Measurements from ENCODE around the gene EXPH5. TPM values are rescaled to one million over a fixed set of nuclear protein-coding genes. Genes with fewer than 3 reads are reported as not detected.
"Not testable (repeated sequence)": the region's sequence is repeated elsewhere in the genome, so short reads cannot be mapped to it uniquely, and the experiment has no call there.

The EXPH5 gene
- total RNA-seq, 2 donors from 2014 or later = 5.6 to 11.8 TPM

DNA sequence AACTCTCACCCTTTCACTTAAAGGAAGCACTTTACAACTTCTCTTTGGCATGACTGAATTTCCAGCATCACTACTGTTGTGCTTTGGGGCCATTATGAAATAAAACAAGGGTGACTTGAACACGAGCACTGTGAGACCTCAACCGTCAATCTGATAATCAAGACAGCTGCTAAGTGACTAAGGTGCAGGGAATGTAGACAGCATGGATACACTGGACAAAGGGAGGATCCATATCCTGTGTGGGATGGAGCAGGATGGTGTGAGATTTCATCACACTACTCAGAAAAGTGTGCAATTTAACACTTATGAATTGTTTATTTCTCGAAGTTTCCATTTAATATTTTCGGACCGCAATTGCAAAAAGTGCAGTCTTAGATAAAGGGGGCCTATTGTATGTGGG, 16.1 kb upstream of the EXPH5 start:
- Mint-ChIP-seq H3K27ac (no peak overlapping the region), H3K36me3 (no peaks in the 10 kb centered on the region), H3K9me3 (no peaks in the 10 kb centered on the region)
- no peak for ATAC-seq
- no peak for DNase-seq (ENCODE audit: low spot score in 2 of 2)

DNA sequence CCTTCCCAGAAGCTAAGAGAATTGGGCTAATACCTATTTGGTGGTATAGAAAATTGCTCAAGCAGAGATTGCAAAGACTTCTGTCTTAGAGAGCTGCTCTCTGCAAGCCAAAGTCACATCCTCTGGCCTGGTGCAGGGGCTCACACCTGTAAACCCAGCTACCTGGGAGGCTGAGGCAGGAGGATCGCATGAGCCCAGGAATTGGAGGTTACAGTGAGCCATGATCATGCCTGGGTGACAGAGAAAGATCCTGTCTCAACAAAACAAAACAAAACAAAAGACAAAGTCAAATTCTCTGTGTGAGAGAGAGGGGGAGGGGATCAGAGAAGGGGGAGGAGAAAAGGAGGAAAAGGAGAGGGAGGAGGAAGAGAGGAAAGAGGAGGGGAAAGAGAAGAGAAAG, 15.0 kb upstream of the EXPH5 start:
- no peak overlapping the region for H3K27ac Mint-ChIP-seq
- no peak for ATAC-seq
- no peak for DNase-seq (ENCODE audit: low spot score in 2 of 2)
- H3K36me3 Mint-ChIP-seq = no peaks in the 10 kb centered on the region
- H3K9me3 Mint-ChIP-seq = no peaks in the 10 kb centered on the region

DNA sequence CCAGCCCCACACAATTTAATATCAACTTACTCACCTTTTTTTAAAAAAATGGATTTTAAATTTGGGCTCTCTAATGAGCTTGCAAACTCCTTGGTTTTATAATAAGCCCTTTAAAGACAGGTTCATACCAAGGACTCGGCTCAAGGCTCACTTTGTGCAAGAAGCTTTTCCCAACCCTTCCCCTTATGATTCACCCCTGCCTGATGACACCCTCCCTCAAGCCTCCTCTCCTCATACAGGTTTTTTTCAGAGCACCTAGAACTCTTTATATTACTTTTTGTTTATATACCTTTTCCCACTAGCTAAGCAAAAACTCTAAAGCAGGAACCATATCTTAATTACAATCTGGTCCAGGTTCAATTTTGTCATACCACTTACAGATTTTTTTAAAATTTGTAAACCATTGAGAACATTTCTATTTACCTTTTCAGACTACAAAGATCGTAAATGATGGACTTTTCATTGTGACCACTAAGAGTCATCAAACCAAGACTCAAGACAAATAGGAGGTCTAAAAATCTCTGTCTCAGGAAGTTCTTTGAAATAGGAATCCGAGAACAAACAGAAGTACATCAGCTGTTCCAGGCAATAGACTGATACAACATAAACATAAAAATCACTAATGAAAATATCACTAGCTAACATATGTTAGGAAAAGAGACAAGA, 13.1 kb upstream of the EXPH5 start:
- H3K36me3 Mint-ChIP-seq = no peaks in the 10 kb centered on the region
- no peak for ATAC-seq
- no peak overlapping the region for H3K27ac Mint-ChIP-seq
- no peaks in the 10 kb centered on the region for H3K9me3 Mint-ChIP-seq
- no peak for DNase-seq (ENCODE audit: low spot score in 2 of 2)

DNA sequence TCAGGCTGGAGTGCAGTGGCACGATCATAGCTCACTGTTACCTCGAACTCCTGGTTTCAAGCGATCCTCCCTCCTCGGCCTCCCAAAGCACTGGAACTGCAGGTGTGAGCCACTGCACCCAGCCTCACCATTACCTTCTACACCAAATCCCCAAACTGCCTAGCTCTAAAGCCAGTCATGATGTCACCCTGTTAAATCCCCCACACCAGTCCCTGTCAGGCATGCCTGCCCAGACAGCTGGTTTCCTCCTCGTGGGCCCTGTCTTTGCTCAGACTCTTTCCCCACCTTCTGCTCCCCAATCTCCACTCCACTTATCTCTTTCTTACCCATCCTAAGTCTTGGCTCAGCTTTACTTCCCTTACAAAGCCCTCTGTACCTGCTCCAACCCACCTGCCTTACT, 12.5 kb upstream of the EXPH5 start:
- DNase-seq (ENCODE audit: low spot score in 2 of 2) (no peak), ATAC-seq (no peak)
- H3K27ac Mint-ChIP-seq = no peak overlapping the region
- no peaks in the 10 kb centered on the region for H3K36me3 Mint-ChIP-seq
- no peaks in the 10 kb centered on the region for H3K9me3 Mint-ChIP-seq

DNA sequence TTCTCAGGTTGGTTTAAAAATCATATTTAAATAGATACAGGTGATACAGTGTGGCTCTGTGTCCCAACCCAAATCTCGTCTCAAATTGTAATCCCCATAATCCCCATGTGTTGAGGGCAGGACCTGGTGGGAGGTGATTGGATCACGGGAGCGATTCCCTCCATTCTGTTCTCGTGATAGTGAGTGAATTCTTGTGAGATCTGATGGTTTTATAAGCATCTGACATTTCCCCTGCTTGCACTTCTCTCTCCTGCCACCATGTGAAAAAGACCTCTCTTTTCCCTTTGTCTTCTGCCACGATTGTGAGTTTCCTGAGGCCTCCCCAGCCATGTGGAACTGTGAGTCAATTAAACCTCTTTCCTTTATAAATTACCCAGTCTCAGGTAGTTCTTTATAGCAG, 9.2 kb upstream of the EXPH5 start:
- not testable (repeated sequence) for ATAC-seq; H3K36me3 Mint-ChIP-seq; H3K9me3 Mint-ChIP-seq; H3K27ac Mint-ChIP-seq; DNase-seq (ENCODE audit: low spot score in 2 of 2)

DNA sequence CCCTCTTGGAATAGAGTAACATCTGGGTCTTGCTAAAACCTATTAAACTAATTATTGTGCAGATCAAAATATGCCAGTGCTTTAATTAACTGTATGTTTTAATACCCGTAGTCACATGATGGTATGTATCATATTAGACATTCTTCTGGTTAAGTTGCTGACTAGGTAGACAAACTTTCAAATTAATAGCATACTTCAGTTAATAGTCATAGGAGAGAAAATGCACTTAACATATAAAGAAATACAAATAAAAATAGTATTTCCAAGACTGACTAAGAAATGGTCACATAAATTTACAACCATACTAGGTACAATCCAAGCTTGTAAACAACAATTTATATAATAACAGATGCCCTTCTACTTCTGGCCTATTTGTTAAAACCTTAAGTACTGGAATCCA, 7.6 kb upstream of the EXPH5 start:
- H3K27ac Mint-ChIP-seq = no peak overlapping the region
- no peaks in the 10 kb centered on the region for H3K9me3 Mint-ChIP-seq
- no peaks in the 10 kb centered on the region for H3K36me3 Mint-ChIP-seq
- ATAC-seq (no peak), DNase-seq (ENCODE audit: low spot score in 2 of 2) (no peak)

DNA sequence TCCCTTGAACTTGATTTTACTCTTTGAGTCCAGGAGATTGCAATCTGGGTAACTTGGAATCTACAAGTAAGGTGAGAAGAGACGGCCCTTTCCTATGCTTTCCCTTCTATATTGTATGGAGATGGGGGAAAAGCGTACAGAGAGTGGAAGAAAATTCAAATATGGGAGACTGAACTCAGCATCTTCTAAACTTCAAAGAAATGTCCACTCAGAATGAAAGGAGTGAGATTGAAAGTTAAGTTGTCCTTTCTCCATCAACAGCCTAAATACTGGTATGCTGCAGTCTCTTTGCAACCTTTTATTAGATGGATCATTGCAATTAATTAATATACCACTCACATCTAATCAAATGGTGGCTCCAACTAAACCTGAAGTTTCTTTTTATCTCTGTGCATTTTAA, 6.4 kb upstream of the EXPH5 start:
- ATAC-seq = no peak
- H3K36me3 Mint-ChIP-seq = no peaks in the 10 kb centered on the region
- no peak for DNase-seq (ENCODE audit: low spot score in 2 of 2)
- H3K9me3 Mint-ChIP-seq = no peaks in the 10 kb centered on the region
- H3K27ac Mint-ChIP-seq = no peak overlapping the region

DNA sequence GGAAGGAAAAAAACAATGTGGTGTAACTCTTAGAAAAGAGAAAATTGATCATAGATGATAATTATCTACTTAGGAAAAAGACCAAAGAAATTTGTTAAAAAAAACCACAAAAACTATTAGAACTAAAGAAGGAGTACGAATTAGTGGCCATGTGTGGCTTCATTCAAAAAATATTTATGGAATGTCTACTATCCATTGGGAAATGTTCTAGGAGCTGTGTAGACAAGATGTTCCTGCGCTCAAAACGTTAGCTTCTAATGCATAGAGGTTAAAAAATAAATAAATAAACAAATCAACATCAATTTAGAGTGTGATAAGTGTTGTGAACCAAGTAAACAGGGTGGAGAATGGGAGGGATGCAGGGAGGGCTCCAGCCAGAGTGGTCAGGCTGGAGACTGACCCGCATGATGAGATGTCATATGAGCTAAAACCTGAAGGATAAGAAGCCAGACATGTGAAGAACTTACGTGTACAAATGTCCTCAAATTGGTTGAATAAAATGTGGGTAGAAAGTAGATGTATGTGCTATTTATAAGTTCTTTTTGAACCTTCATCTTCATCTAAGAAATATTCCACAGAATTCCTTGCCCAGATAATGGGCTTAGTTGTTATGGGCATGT, 4.3 kb upstream of the EXPH5 start:
- no peak overlapping the region for H3K27ac Mint-ChIP-seq
- H3K36me3 Mint-ChIP-seq = peaks cover 8% of the 10 kb centered on the region in 2 donors
- DNase-seq (ENCODE audit: low spot score in 2 of 2) (no peak), ATAC-seq (no peak)
- H3K9me3 Mint-ChIP-seq = no peaks in the 10 kb centered on the region

DNA sequence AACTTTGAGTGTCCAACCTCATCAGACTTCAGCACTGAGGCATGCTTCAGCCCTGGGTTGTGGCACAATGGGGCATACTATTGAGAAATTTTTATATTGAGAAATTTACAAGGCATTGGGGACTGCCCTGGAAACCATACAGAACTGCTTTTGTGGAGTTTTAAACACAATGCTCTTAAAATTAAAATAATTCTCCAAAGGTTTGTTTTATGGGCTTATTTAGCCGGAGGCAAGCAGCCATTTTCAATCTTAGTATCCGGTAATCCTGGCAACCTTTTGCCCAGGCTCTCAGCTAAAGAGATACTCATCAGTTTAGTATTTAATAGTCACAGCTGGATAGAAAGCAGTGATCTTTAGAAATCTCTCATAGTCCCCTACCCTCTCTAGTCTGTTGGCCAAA, 3.1 kb upstream of the EXPH5 start:
- no peak for ATAC-seq
- Mint-ChIP-seq H3K9me3 (no peaks in the 10 kb centered on the region), H3K36me3 (peaks cover 8 to 13% of the 10 kb centered on the region in 2 donors), H3K27ac (no peak overlapping the region)
- DNase-seq (ENCODE audit: low spot score in 2 of 2) = no peak

DNA sequence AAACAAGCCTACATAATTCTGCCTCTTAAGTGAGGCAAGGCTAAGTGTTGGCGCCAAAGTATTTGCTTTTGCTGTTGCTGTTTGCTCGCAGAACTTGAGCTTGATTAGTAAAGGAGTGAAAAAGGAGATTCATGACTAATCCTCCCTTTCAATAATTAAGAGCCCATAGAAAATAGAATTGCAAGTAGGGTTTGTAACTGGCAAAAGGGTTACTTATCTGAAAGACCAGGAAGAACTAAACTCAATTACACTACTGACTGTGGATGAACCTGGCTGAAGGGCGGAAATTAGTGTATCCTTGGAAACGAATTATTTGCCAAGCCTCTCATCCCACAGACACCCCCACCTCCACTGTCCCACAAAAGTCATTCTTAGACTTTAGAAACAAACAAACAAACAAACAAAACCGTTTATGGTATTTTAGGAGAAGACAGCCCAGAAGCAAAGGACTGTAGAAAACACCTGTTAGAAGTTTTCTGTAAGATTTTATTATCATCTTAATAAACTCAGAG, 411 bp upstream of the EXPH5 start:
- ATAC-seq = no peak

DNA sequence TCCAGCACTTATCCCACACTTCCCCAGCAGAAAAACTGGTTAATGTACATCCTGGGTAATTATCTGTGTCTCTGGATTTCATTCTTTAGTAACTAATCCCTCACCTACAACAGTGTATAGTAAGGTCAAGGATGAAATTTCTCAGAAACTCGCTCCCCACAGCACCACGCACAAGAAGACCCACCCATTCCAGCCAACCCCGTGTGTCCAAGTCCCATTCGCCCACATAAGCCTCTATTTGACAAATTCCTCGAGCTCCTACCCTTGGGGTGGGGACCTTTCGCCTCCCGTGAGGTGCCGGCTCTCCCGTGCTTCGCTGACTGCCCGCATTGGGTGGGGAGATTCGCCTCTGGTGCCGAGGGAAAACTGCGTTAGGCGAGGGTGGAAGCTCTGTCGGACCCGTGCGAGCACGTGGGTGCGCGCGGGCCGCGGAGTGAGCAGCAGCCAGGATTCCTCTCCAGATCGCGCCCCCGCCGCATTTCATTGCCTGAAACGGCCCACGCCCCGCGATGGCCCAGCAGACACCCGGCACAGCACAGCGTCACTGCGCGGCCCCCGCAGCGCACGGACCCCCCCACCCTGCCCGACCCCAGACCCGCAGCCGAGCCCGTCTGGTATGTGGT, 866 bp downstream of the EXPH5 start:
- H3K36me3 Mint-ChIP-seq = peaks cover 8 to 13% of the 10 kb centered on the region in 2 donors
- ATAC-seq = peak; percentile 42 to 46

More for the DNA sequence above, 411 bp upstream of the EXPH5 start:
- no peaks in the 10 kb centered on the region for H3K9me3 Mint-ChIP-seq
- peaks cover 8 to 13% of the 10 kb centered on the region in 2 donors for H3K36me3 Mint-ChIP-seq
- DNase-seq (ENCODE audit: low spot score in 2 of 2) = no peak
- peak overlapping the region in 1 of 2 donors; percentile 93 for H3K27ac Mint-ChIP-seq

DNA sequence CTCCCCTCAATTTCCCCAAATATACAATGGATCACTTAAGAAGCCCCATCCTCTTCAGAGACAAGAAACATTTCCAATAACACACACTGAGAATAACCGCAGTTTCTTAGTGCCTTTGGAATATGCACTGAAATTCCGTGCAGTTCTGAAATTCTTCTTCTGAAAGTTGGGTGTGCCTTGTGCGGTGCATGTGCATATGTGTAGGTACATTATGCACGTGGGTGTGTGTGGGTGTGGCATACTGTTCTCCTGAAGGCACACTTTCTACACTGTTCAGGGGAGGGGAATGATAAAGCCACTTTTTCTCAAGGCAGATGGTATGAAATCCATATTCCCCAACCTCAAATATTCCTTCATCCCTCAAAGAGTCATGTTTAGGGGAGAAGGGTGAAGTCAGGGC, 1.7 kb downstream of the EXPH5 start:
- peak overlapping the region in 1 of 2 donors; percentile 93 for H3K27ac Mint-ChIP-seq
- ATAC-seq (no peak), DNase-seq (ENCODE audit: low spot score in 2 of 2) (no peak)
- no peaks in the 10 kb centered on the region for H3K9me3 Mint-ChIP-seq
- peaks cover 8 to 13% of the 10 kb centered on the region in 2 donors for H3K36me3 Mint-ChIP-seq

More for the DNA sequence above, 866 bp downstream of the EXPH5 start:
- peak overlapping the region in 1 of 2 donors; percentile 93 for H3K27ac Mint-ChIP-seq
- H3K9me3 Mint-ChIP-seq = no peaks in the 10 kb centered on the region
- DNase-seq (ENCODE audit: low spot score in 2 of 2) = peak; percentile 38 to 60

DNA sequence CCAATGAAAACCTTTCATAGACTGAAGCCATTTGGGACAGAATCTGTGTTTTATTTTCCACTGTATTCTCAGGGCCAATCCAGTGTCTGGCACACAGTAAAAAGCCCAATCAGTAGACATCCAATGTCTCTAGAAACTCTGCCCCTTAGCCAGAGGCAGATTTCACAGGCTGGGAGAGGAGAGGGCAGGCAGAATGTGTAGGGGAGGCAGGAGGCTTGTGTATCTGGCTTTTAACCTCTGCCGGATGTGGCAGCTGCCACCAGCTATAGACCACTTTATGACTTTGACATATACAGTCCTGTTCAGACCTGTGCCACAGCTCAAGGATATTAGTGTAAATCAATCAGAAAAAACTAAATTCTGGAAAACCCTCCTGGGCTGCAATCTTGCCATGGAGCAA, 4.4 kb downstream of the EXPH5 start:
- no peak overlapping the region for H3K27ac Mint-ChIP-seq
- ATAC-seq (no peak), DNase-seq (ENCODE audit: low spot score in 2 of 2) (no peak)
- no peaks in the 10 kb centered on the region for H3K9me3 Mint-ChIP-seq
- H3K36me3 Mint-ChIP-seq = peaks cover 8 to 13% of the 10 kb centered on the region in 2 donors

DNA sequence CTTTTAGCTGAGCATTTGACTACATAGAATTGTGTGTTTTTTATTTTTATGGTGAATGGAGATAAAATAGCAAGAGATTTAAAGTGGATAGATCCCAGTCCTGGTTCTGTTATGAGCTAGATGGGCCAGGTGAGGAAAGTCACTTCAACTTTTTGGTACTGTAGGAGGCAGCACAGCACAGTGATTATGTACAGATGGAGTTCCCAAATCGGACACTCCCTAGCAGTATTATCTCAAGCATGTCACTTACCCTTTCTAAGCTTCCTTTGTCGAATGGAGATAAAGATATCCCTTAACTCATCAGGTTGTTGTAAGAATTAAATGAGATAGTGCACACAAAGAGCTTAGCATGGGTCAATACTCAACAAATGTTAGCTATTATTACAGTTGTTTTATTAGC, 5.3 kb downstream of the EXPH5 start:
- no peaks in the 10 kb centered on the region for H3K9me3 Mint-ChIP-seq
- no peak for DNase-seq (ENCODE audit: low spot score in 2 of 2)
- H3K36me3 Mint-ChIP-seq = peaks cover 3 to 9% of the 10 kb centered on the region in 2 donors
- H3K27ac Mint-ChIP-seq = no peak overlapping the region
- ATAC-seq = no peak

DNA sequence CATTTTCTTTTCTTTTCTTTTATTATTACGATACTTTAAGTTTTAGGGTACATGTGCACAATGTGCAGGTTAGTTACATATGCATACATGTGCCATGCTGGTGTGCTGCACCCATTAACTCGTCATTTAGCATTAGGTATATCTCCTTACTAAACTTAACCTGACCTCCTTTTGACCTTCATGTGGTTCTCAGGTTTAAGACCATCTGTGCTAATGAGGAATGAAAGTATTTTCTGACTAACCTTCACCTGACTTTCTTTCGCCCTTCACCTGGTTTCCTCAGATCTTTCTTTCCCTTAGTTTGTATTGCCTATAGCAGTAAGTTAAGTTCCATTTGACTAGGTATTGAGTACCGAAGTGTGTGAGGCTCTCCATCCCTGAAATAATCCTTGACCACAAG, 6.5 kb downstream of the EXPH5 start:
- Mint-ChIP-seq H3K36me3 (no peaks in the 10 kb centered on the region), H3K9me3 (no peaks in the 10 kb centered on the region), H3K27ac (no peak overlapping the region)
- DNase-seq (ENCODE audit: low spot score in 2 of 2) (no peak), ATAC-seq (no peak)

DNA sequence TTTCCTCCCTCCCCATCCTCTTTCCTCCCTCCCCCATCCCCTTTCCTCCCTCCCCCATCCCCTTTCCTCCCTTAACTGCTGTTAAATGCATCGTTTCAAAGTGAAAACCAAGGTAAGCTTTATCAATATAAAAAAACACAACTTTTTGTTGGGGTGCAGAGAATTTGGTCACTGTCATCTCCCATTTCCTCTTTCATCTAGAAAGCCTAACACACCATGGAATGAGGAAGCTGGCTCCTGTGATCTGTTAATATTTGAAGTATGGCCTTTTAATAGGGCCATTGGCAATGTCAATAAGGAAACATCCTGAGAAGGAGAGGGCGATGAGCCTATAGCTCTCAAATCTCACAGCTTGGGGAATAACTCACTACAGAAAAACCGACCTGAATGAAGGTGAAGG, 7.0 kb downstream of the EXPH5 start:
- no peak for DNase-seq (ENCODE audit: low spot score in 2 of 2)
- H3K27ac Mint-ChIP-seq = no peak overlapping the region
- no peaks in the 10 kb centered on the region for H3K9me3 Mint-ChIP-seq
- ATAC-seq = no peak
- no peaks in the 10 kb centered on the region for H3K36me3 Mint-ChIP-seq

DNA sequence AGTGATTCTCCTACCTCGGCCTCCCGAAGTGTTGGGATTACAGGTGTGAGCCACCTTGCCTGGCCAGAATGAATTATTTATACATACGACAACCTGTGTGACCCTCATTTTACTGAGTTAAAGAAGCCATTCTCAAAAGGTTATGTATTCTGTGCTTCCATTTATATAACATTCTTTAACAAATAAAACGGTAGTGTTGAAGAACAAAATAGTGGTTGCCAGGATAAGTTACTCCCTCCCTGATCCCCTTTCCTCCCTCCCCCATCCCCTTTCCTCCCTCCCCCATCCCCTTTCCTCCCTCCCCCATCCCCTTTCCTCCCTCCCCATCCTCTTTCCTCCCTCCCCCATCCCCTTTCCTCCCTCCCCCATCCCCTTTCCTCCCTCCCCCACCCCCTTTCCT, 7.4 kb downstream of the EXPH5 start:
- H3K27ac Mint-ChIP-seq; DNase-seq (ENCODE audit: low spot score in 2 of 2); H3K9me3 Mint-ChIP-seq; ATAC-seq; H3K36me3 Mint-ChIP-seq: not testable (repeated sequence)

DNA sequence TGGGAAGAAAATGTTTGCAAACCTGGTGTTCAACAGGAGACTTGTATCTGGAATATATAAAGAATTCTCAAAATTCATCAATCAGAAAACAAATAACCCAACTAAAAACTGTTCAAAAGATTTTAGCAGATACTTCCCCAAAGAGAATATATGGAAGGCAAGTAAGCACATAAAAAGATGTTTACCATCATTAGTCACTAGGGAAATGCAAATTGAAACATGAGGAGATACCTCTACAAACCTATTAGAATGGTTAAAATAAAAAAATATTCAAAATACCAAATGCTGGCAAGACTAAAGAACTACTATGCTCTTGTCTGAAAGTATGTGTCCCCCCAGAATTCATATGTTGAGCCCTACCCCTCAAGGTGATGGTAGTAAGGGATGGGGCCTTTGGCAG, 8.6 kb downstream of the EXPH5 start:
- DNase-seq (ENCODE audit: low spot score in 2 of 2) = no peak
- ATAC-seq = no peak
- H3K27ac Mint-ChIP-seq = no peak overlapping the region
- no peaks in the 10 kb centered on the region for H3K36me3 Mint-ChIP-seq
- H3K9me3 Mint-ChIP-seq = no peaks in the 10 kb centered on the region
